Measurements from ENCODE around the gene TRIP10. TPM values are rescaled to one million over a fixed set of nuclear protein-coding genes. Genes with fewer than 3 reads are reported as not detected.

Gene TRIP10
- total and polyA plus RNA-seq, 2 of the 8 experiments (the other 6 are each of a cell fraction or from before 2014, with no cell fraction given) = 27.8 to 69.5 TPM

DNA sequence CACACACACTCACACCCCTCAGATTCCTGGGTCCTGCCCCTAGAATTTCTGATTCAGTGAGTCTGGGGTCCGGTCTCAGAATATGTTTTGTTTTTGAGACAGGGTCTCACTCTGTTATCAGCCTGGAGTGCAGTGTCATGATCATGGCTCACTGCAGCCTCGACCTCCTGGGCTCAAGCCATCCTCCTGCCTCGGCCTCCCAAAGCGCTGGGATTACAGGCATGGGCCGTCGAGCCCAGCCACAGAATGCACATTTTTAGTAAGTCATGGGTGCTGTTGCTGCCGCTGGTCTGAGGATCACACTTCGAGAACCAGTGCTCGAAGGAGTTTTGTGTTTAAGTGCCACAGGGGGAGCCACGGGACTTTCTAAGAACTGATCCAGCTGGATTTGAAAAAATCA lies 47.5 kb upstream of the TRIP10 start:
- no peak overlapping the region for H3K27ac ChIP-seq (ENCODE audit: low read depth, low read length)
- H3K4me2 ChIP-seq (ENCODE audit: insufficient read depth in 1 of 2, low read depth in 2 of 2, low read length in 2 of 2) = no peak overlapping the region
- no peaks in the 10 kb centered on the region for H4K20me1 ChIP-seq (replicated peaks in 1 of 2; ENCODE audit: control insufficient read depth in 1 of 2, insufficient read depth in 2 of 2, low read length in 2 of 2)
- no peak overlapping the region for H3K23ac ChIP-seq (ENCODE audit: insufficient read length)
- no peaks in the 10 kb centered on the region for H3K4me1 ChIP-seq (replicated peaks in 1 of 4; ENCODE audit: control insufficient read depth in 3 of 4, insufficient read depth in 4 of 4, low read length in 3 of 4)
- H3K36me3 ChIP-seq (ENCODE audit: control insufficient read depth in 2 of 4, insufficient read depth in 4 of 4, low read length in 3 of 4) = no peaks in the 10 kb centered on the region
- H4K8ac ChIP-seq (ENCODE audit: extremely low read depth, insufficient read depth, low read length) = no peak overlapping the region
- no peak overlapping the region for H3K4me3 ChIP-seq (ENCODE audit: extremely low read depth in 1 of 4, insufficient read depth in 2 of 4, low read depth in 3 of 4, low read length in 4 of 4)
- H3K79me1 ChIP-seq (ENCODE audit: low read depth, low read length) = no peaks in the 10 kb centered on the region
- no peak overlapping the region for H2AFZ ChIP-seq (ENCODE audit: low read length)
- H4K91ac ChIP-seq (replicated peaks; ENCODE audit: insufficient read length, low read length) = no peak overlapping the region
- no peak overlapping the region for H4K5ac ChIP-seq (ENCODE audit: insufficient read length, low read depth, low read length)
- H3K27me3 ChIP-seq (replicated peaks in 1 of 4; ENCODE audit: control insufficient read depth in 3 of 4, extremely low read depth in 1 of 4, insufficient read depth in 3 of 4, low read length in 3 of 4) = no peaks in the 10 kb centered on the region
- no peaks in the 10 kb centered on the region for H3K23me2 ChIP-seq (ENCODE audit: low read depth, low read length)
- no peak overlapping the region for H2BK5ac ChIP-seq (ENCODE audit: low read depth, low read length)
- WGBS, 2 experiments (ENCODE audit: extremely low coverage in 1 of 2, insufficient coverage in 1 of 2, insufficient read length in 1 of 2, insufficient replicate concordance in 2 of 2, low coverage in 1 of 2, low lambda C conversion rate in 2 of 2, missing lambda C conversion rate in 1 of 2) = 84% methylated on average over 10 of the region's 10 CpGs; no CpG with 5 or more reads in 1 of the 2 experiments
- ChIA-PET CTCF (ENCODE audit: partially characterized antibody) (no interaction called here), POLR2A (ENCODE audit: partially characterized antibody) (no interaction called here)
- H3K18ac ChIP-seq (ENCODE audit: extremely low read depth, low read length) = no peak overlapping the region
- DNase-seq (ENCODE audit: low read depth in 1 of 2, low spot score in 2 of 2) (no peak), FAIRE-seq (no peak)
- H3K79me2 ChIP-seq (ENCODE audit: control insufficient read depth in 1 of 2, insufficient read depth in 2 of 2, low read length in 2 of 2) = no peaks in the 10 kb centered on the region
- H2BK15ac ChIP-seq (ENCODE audit: low read length) = no peak overlapping the region
- H2BK20ac ChIP-seq (ENCODE audit: low read length) = no peak overlapping the region
- no peak overlapping the region for H3K9ac ChIP-seq (replicated peaks in 1 of 4; ENCODE audit: extremely low read depth in 1 of 4, low read depth in 3 of 4, low read length in 3 of 4)
- no peak overlapping the region for H3K56ac ChIP-seq (replicated peaks; ENCODE audit: insufficient read length, low read depth, low read length)
- H2BK120ac ChIP-seq (replicated peaks; ENCODE audit: low read depth, low read length) = no peak overlapping the region
- H2AK5ac ChIP-seq (ENCODE audit: low read depth, low read length) = no peak overlapping the region
- H3K4ac ChIP-seq (replicated peaks; ENCODE audit: insufficient read length, low read depth, low read length) = no peak overlapping the region
- H2BK12ac ChIP-seq (ENCODE audit: low read depth, low read length) = no peak overlapping the region
- no peaks in the 10 kb centered on the region for H3K9me3 ChIP-seq (ENCODE audit: insufficient read depth in 2 of 2, low read depth in 1 of 2, low read length in 1 of 2)
- H3K14ac ChIP-seq (ENCODE audit: insufficient read length) = no peak overlapping the region
- TF ChIP-seq GABPA (IDR thresholded peaks at IDR 0.05; ENCODE audit: borderline replicate concordance, insufficient read depth, low read length) = no peak
- TF ChIP-seq ZNF274 (IDR thresholded peaks at IDR 0.05; ENCODE audit: borderline replicate concordance, extremely low read depth, low read length) = no peak
- TF ChIP-seq CBX5 (IDR thresholded peaks at IDR 0.05; ENCODE audit: low read depth, low read length) = no peak
- TF ChIP-seq, protein P1, sequence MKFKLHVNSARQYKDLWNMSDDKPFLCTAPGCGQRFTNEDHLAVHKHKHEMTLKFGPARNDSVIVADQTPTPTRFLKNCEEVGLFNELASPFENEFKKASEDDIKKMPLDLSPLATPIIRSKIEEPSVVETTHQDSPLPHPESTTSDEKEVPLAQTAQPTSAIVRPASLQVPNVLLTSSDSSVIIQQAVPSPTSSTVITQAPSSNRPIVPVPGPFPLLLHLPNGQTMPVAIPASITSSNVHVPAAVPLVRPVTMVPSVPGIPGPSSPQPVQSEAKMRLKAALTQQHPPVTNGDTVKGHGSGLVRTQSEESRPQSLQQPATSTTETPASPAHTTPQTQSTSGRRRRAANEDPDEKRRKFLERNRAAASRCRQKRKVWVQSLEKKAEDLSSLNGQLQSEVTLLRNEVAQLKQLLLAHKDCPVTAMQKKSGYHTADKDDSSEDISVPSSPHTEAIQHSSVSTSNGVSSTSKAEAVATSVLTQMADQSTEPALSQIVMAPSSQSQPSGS (IDR thresholded peaks at IDR 0.05; ENCODE audit: low read length) = no peak
- TF ChIP-seq SIN3A (conservative IDR thresholded peaks at IDR 0.05 in 1 of 2, IDR thresholded peaks at IDR 0.05 in 1 of 2; ENCODE audit: low read depth in 1 of 2, low read length in 2 of 2) = no peak
- no peak for TF ChIP-seq RAD21 (IDR thresholded peaks at IDR 0.05 in 1 of 2, conservative IDR thresholded peaks at IDR 0.05 in 1 of 2; ENCODE audit: low read depth in 2 of 2, low read length in 2 of 2)
- no peak for TF ChIP-seq RBBP5 (IDR thresholded peaks at IDR 0.05; ENCODE audit: borderline replicate concordance, low read depth, low read length)
- TF ChIP-seq YY1 (IDR thresholded peaks at IDR 0.05; ENCODE audit: low read depth, low read length) = no peak
- no peak for TF ChIP-seq SP4 (IDR thresholded peaks at IDR 0.05; ENCODE audit: low read length)
- no peak for TF ChIP-seq GTF2F1 (IDR thresholded peaks at IDR 0.05; ENCODE audit: borderline replicate concordance, low read depth, low read length)
- no peak for TF ChIP-seq NRF1 (IDR thresholded peaks at IDR 0.05; ENCODE audit: low read depth, low read length)
- TF ChIP-seq SP1 (IDR thresholded peaks at IDR 0.05; ENCODE audit: low read depth, low read length) = no peak
- TF ChIP-seq CHD1 (IDR thresholded peaks at IDR 0.05; ENCODE audit: low read depth, low read length) = no peak
